Measurements from ENCODE around the gene PRKCD. TPM values are rescaled to one million over a fixed set of nuclear protein-coding genes. Genes with fewer than 3 reads are reported as not detected.

Gene PRKCD
- total RNA-seq, 2 experiments from 2014 or later: 18.1 to 20.1 TPM

GRCh38 chr3:53236112-53236841 is 75.3 kb downstream of the PRKCD start:
- no peak for TF ChIP-seq CTCF (IDR thresholded peaks at IDR 0.05)
- POLR2A ChIA-PET: no interaction called here
- intact Hi-C loops (cut with DNase I, micrococcal nuclease): no loop called here
- Mint-ChIP-seq H3K9me3 (no peaks in the 10 kb centered on the region), H3K27ac (no peak overlapping the region), H3K36me3 (ENCODE audit: low read depth) (peaks cover 83% of the 10 kb centered on the region), H3K4me3 (no peak overlapping the region), H3K4me1 (ENCODE audit: low read depth) (no peaks in the 10 kb centered on the region), H3K27me3 (no peaks in the 10 kb centered on the region)
- Histone ChIP-seq H3K27me3 (ENCODE audit: control insufficient read depth in 1 of 2, insufficient read depth in 2 of 2, low read length in 2 of 2) (no peaks in the 10 kb centered on the region), H3K4me3 (ENCODE audit: low read length) (no peak overlapping the region), H3K9me3 (ENCODE audit: control insufficient read depth in 1 of 2, insufficient read depth in 1 of 2, low read length in 2 of 2) (no peaks in the 10 kb centered on the region), H3K4me1 (ENCODE audit: insufficient read depth, low read length) (peaks cover 3% of the 10 kb centered on the region), H3K36me3 (ENCODE audit: insufficient read depth, low read length) (peaks cover 91% of the 10 kb centered on the region), H3K27ac (ENCODE audit: low read depth in 1 of 2, low read length in 2 of 2) (no peak overlapping the region)
- DNase-seq (peak in 1 of 14 experiments; percentile 14), ATAC-seq (ENCODE audit: poor library complexity) (no peak)
- CTCF ChIA-PET: no interaction called here

- Histone ChIP-seq H3K27ac (ENCODE audit: low read depth in 1 of 2, low read length in 2 of 2) (no peak overlapping the region), H3K4me3 (ENCODE audit: low read length) (no peak overlapping the region), H3K27me3 (ENCODE audit: control insufficient read depth in 1 of 2, insufficient read depth in 2 of 2, low read length in 2 of 2) (no peaks in the 10 kb centered on the region), H3K9me3 (ENCODE audit: control insufficient read depth in 1 of 2, insufficient read depth in 1 of 2, low read length in 2 of 2) (no peaks in the 10 kb centered on the region), H3K36me3 (ENCODE audit: insufficient read depth, low read length) (peaks cover 84% of the 10 kb centered on the region), H3K4me1 (ENCODE audit: insufficient read depth, low read length) (peaks cover 13% of the 10 kb centered on the region)
- no peak for TF ChIP-seq CTCF (IDR thresholded peaks at IDR 0.05)
- ChIA-PET POLR2A (no interaction called here), CTCF (no interaction called here)
- DNase-seq: no peak
- Mint-ChIP-seq H3K27ac (no peak overlapping the region), H3K4me1 (ENCODE audit: low read depth) (no peaks in the 10 kb centered on the region), H3K27me3 (no peaks in the 10 kb centered on the region), H3K4me3 (no peak overlapping the region), H3K36me3 (ENCODE audit: low read depth) (peaks cover 78% of the 10 kb centered on the region), H3K9me3 (no peaks in the 10 kb centered on the region)
- no peak for ATAC-seq (ENCODE audit: poor library complexity)
- intact Hi-C loops (cut with DNase I, micrococcal nuclease): no loop called here
These were observed 77.2 kb downstream of the PRKCD start for GRCh38 chr3:53238051-53238850.

GRCh38 chr3:53238886-53239285 is 77.9 kb downstream of the PRKCD start:
- H3K4me1 ChIP-seq (ENCODE audit: insufficient read depth, low read length): peaks cover 19% of the 10 kb centered on the region

More at GRCh38 chr3:53238886-53239285, 77.9 kb downstream of the PRKCD start:
- DNase-seq (no peak), ATAC-seq (ENCODE audit: poor library complexity) (no peak)
- Mint-ChIP-seq H3K9me3 (no peaks in the 10 kb centered on the region), H3K27ac (no peak overlapping the region), H3K36me3 (ENCODE audit: low read depth) (peaks cover 73% of the 10 kb centered on the region), H3K4me3 (no peak overlapping the region), H3K4me1 (ENCODE audit: low read depth) (no peaks in the 10 kb centered on the region), H3K27me3 (no peaks in the 10 kb centered on the region)
- intact Hi-C loops (cut with DNase I, micrococcal nuclease): no loop called here
- TF ChIP-seq CTCF (IDR thresholded peaks at IDR 0.05): no peak
- H3K27me3 ChIP-seq (ENCODE audit: control insufficient read depth in 1 of 2, insufficient read depth in 2 of 2, low read length in 2 of 2): no peaks in the 10 kb centered on the region
- H3K36me3 ChIP-seq (ENCODE audit: insufficient read depth, low read length): peaks cover 78% of the 10 kb centered on the region
- no peaks in the 10 kb centered on the region for H3K9me3 ChIP-seq (ENCODE audit: control insufficient read depth in 1 of 2, insufficient read depth in 1 of 2, low read length in 2 of 2)
- CTCF ChIA-PET: no interaction called here
- H3K27ac ChIP-seq (ENCODE audit: low read depth in 1 of 2, low read length in 2 of 2): no peak overlapping the region
- POLR2A ChIA-PET: no interaction called here
- H3K4me3 ChIP-seq (ENCODE audit: low read length): no peak overlapping the region

Data from CD4-positive, alpha-beta T cell (primary cell).